ENCODE data around the gene ENOX1.

Gene ENOX1

GRCh38 chr13:43267916-43268315 is 518.9 kb downstream of the ENOX1 start:
- TF ChIP-seq, protein P1, sequence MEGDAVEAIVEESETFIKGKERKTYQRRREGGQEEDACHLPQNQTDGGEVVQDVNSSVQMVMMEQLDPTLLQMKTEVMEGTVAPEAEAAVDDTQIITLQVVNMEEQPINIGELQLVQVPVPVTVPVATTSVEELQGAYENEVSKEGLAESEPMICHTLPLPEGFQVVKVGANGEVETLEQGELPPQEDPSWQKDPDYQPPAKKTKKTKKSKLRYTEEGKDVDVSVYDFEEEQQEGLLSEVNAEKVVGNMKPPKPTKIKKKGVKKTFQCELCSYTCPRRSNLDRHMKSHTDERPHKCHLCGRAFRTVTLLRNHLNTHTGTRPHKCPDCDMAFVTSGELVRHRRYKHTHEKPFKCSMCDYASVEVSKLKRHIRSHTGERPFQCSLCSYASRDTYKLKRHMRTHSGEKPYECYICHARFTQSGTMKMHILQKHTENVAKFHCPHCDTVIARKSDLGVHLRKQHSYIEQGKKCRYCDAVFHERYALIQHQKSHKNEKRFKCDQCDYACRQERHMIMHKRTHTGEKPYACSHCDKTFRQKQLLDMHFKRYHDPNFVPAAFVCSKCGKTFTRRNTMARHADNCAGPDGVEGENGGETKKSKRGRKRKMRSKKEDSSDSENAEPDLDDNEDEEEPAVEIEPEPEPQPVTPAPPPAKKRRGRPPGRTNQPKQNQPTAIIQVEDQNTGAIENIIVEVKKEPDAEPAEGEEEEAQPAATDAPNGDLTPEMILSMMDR (IDR thresholded peaks at IDR 0.05): no peak
- no peak for TF ChIP-seq ZFX (IDR thresholded peaks at IDR 0.05; ENCODE audit: borderline replicate concordance)
- H3K27ac ChIP-seq: no peak overlapping the region

GRCh38 chr13:43266936-43267615 is 519.7 kb downstream of the ENOX1 start:
- no peak overlapping the region for H3K27ac ChIP-seq
- TF ChIP-seq, protein P1 (IDR thresholded peaks at IDR 0.05): no peak
- no peak for TF ChIP-seq ZFX (IDR thresholded peaks at IDR 0.05; ENCODE audit: borderline replicate concordance)

GRCh38 chr13:43265028-43265427 is 521.7 kb downstream of the ENOX1 start:
- H3K27ac ChIP-seq: no peak overlapping the region
- TF ChIP-seq, protein P1 (IDR thresholded peaks at IDR 0.05): no peak
- no peak for TF ChIP-seq ZFX (IDR thresholded peaks at IDR 0.05; ENCODE audit: borderline replicate concordance)

DNA sequence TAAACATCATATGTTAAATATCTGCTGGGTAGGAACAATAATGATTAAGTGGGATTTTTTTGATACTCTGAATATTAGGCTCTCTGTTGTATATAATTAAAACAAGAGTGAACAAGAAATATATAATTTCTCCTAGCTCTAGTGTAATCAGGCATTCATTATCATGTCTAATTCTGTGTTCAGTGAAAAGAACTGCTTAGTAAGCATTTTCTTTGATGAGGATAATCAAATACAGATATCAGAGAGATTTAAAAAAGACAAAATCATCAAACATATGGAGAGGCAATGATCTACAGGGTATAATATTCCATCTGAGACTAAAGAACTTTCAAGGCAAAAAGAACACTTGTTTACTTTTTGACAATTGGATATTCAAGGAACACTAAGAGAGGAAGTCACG is 522.3 kb downstream of the ENOX1 start:
- TF ChIP-seq, protein P1 (IDR thresholded peaks at IDR 0.05): no peak
- no peak for TF ChIP-seq ZFX (IDR thresholded peaks at IDR 0.05; ENCODE audit: borderline replicate concordance)
- H3K27ac ChIP-seq: no peak overlapping the region

DNA sequence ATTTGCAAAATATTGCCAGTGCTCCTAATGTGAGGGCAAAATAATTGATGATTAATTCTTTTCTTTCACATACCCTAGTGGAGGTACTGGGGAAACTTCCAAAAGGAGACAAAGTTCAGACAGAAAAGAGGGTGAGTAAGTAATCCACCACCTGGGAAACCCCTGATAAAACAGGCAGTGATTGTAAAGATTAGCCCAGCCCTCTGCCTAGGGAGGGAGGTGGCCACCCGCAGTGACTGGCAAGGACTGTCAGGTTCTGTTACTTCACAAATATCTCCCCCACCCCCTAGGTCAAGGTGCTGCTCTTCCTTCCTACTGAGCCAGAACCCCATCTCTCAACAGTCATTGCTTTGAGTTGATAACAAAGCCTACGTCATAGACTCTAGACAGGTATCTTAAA is 523.7 kb downstream of the ENOX1 start:
- TF ChIP-seq ZFX (IDR thresholded peaks at IDR 0.05; ENCODE audit: borderline replicate concordance): no peak
- TF ChIP-seq, protein P1 (IDR thresholded peaks at IDR 0.05): no peak
- no peak overlapping the region for H3K27ac ChIP-seq

DNA sequence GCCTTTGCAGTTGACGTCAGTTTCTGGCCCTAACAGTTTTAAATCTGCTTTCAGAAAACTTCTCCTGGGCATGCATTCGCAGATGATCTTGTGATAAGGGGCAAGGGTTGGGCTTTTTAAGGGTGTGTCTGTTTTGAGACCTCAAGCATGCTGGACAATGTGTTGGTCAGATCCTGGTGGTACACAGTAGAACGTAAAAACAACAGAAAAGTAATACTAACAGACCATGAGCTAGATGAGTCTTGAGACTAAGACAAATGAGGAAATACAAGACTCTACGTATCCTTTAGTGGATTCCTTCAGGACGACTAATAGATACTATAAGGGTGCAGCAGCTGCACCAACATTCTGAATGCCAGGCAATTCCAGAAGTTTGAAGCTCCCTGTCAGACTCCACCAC is 525.8 kb downstream of the ENOX1 start:
- TF ChIP-seq, protein P1 (IDR thresholded peaks at IDR 0.05): no peak
- TF ChIP-seq ZFX (IDR thresholded peaks at IDR 0.05; ENCODE audit: borderline replicate concordance): no peak
- no peak overlapping the region for H3K27ac ChIP-seq

DNA sequence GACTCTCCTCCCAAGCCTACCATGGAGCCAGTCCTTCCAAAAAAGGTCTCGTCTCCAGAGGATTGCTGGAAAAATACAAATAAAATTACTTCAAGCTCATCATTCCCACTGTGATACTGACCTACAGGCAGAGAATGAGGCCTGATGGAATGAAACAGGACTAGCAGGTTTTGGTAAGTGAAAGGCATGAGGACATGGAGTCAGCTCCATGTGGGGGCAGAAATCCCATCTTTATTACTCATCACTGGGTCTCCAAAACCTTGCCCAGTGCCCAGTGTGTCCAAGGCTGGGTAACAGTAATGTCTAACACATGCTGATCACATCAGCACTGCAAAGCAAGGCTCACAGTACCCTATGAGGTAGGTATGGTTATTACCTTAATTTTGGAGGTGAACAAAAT is 528.0 kb downstream of the ENOX1 start:
- no peak overlapping the region for H3K27ac ChIP-seq
- TF ChIP-seq, protein P1 (IDR thresholded peaks at IDR 0.05): no peak
- no peak for TF ChIP-seq ZFX (IDR thresholded peaks at IDR 0.05; ENCODE audit: borderline replicate concordance)
